Measurements from ENCODE around the gene SH3PXD2B.

SH3PXD2B gene

GRCh38 chr5:172283862-172284610 is 170.3 kb downstream of the SH3PXD2B start:
- TF ChIP-seq, protein P1, sequence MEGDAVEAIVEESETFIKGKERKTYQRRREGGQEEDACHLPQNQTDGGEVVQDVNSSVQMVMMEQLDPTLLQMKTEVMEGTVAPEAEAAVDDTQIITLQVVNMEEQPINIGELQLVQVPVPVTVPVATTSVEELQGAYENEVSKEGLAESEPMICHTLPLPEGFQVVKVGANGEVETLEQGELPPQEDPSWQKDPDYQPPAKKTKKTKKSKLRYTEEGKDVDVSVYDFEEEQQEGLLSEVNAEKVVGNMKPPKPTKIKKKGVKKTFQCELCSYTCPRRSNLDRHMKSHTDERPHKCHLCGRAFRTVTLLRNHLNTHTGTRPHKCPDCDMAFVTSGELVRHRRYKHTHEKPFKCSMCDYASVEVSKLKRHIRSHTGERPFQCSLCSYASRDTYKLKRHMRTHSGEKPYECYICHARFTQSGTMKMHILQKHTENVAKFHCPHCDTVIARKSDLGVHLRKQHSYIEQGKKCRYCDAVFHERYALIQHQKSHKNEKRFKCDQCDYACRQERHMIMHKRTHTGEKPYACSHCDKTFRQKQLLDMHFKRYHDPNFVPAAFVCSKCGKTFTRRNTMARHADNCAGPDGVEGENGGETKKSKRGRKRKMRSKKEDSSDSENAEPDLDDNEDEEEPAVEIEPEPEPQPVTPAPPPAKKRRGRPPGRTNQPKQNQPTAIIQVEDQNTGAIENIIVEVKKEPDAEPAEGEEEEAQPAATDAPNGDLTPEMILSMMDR (IDR thresholded peaks at IDR 0.05; ENCODE audit: insufficient read depth, missing control alignments) = no peak
- DNase-seq (ENCODE audit: insufficient read length, low spot score) = peak; percentile 90
- no peak for FAIRE-seq

DNA sequence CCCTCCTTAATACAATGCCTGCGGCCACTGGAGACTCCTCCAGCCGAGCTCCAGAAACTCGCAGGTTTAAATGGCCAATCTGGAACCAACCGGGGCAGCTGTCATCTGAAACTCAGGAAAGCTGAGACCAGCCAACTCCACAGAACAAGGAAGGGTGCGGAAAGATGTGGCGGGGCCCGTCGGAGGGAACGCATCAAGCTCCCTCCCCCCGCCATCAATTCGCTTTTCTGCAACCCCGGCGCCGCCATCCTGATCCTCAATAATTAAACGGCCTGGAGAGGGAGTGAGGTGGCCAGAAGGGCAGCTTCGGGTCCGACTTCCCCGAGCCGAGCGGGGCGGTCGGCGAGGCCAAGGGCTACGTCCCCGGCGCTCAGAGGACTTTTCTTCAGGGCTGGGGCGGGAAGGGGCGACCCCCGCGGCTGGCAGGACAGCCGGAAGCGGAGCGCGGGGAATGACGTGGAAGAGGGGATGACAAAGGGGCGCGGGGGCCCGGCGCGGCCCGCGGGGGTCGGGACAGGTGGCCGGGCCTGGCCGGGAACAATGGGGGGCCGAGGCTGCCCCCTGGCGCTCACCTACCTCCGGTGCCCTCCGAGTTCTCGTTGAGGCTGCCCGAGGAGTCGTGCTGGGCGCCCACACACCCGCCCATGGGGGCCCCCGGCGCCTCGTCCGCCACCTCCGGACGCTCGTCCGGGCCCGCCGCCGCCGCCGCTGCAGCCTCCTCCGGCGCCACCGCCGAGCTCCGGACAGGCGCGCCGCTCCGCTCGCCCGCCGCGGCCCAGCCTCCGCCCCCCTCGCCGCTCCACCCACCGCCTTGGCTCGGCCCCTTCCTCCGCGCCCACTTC is 171.1 kb downstream of the SH3PXD2B start, which contains the start of gene UBTD2:
Gene UBTD2, minus strand, starts transcription at position 745 of the 842 bp plus-strand sequence. Its CDS starts 99 bp downstream, at position 646.
- FAIRE-seq = no peak

DNA sequence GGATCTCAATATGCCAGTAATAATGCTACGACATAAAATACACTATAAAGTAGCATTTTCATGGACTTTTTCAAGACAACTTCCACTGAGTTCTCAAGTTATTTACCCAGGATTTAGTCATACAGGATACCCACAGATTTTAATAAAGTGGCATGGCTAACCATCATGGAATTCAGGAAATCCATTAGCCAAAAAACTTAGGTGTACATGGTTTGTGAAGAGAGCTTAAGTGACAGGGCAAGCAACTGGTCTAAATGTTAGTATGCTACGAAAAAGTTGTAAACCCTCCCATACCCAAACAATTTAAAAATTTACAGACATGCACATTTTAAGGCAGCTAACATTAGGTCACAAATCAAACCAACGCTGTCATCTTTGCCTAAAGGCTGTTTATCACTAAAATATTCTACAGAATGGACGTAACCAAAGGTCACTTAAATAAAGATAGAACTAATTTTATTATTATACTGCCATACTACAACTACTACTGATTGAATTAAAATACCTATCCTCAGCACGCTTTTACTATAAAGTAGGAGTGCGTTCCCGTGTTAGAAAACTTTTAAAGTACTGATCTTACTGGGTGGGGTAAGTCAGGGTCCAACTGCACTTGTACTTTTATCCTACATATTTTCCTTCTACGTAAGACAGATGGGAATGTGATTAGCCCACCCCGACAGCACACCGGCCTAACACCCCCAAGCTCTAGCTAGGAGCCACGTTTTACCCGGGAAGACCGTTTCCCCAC is 171.9 kb downstream of the SH3PXD2B start:
- FAIRE-seq (no peak), DNase-seq (ENCODE audit: insufficient read length, low spot score) (no peak)
- TF ChIP-seq, protein P1 (IDR thresholded peaks at IDR 0.05; ENCODE audit: insufficient read depth, missing control alignments) = no peak

More for the DNA sequence above, 171.1 kb downstream of the SH3PXD2B start, which contains the start of gene UBTD2:
- peak; percentile 63 for DNase-seq (ENCODE audit: insufficient read length, low spot score)
- TF ChIP-seq, protein P1 (IDR thresholded peaks at IDR 0.05; ENCODE audit: insufficient read depth, missing control alignments) = peak; percentile 29

- TF ChIP-seq, protein P1 (IDR thresholded peaks at IDR 0.05; ENCODE audit: insufficient read depth, missing control alignments) = no peak
- FAIRE-seq (no peak), DNase-seq (ENCODE audit: insufficient read length, low spot score) (no peak)
Measured at GRCh38 chr5:172281346-172281745, 173.0 kb downstream of the SH3PXD2B start.

DNA sequence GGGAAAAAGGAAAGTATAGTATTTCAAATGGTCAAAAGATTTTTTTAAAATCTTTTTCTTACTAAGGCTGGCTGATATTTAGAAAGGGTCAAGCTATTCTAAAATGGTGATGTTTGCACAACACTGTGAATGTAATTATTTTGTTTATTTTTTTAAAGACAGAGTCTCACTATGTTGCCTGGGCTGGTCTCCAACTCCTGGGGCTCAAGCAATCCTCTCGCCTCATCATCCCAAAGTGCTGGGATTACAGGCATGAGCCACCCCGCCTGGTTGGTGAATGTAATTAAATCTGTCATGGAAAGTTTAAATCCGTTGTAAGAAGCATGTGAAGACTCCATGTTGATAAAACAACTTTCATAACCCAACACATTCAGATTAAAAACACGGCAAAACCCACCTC is 173.4 kb downstream of the SH3PXD2B start:
- TF ChIP-seq, protein P1 (IDR thresholded peaks at IDR 0.05; ENCODE audit: insufficient read depth, missing control alignments) = no peak
- no peak for FAIRE-seq
- no peak for DNase-seq (ENCODE audit: insufficient read length, low spot score)

DNA sequence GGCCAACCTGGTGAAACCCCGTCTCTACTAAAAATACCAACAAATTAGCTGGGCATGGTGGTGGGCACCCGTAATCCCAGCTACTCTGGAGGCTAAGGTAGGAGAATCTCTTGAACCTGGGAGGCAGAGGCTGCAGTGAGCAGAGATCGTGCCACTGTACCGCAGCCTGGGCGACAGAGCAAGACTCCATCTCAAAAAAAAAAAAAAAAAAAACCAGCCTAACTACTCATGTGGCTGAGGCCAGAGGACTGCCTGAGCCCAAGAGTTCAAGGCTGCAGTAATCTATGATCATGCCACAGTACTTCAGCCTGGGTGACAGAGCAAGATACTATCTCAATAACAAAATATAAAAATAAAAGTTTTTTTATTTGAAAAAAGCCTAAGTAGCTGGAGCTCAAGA is 174.0 kb downstream of the SH3PXD2B start:
- TF ChIP-seq, protein P1 (IDR thresholded peaks at IDR 0.05; ENCODE audit: insufficient read depth, missing control alignments) = no peak
- DNase-seq (ENCODE audit: insufficient read length, low spot score) = no peak
- FAIRE-seq = no peak
